Mesenchymal stem cell (in vitro differentiated cells and primary cell): ENCODE measurements around the gene RAB11FIP2.

Source experiments
- DNase-seq: peaks from one replicate; pipeline ENCODE4 v3.0.0-alpha.2; 2013
- H2AFZ ChIP-seq: one replicate; pipeline ENCODE4 v1.6.1; 2013; ENCODE audit warnings: low read depth, mild to moderate bottlenecking, control low read depth, inconsistent platforms, low read length, moderate library complexity
- H2AK5ac ChIP-seq: 2 replicates; pipeline ENCODE4 v1.6.1; 2013; ENCODE audit warnings: low read length, moderate library complexity, mild to moderate bottlenecking, inconsistent platforms; ENCODE audit not compliant: severe bottlenecking
- H2BK120ac ChIP-seq: one replicate; pipeline ENCODE4 v1.6.1; 2013; ENCODE audit warnings: low read depth, mild to moderate bottlenecking, inconsistent platforms, low read length, moderate library complexity
- H2BK12ac ChIP-seq, 2 experiments: one replicate each; pipeline ENCODE4 v1.6.1; 2013; ENCODE audit warnings: inconsistent platforms in 2 of 2, low read length in 2 of 2, mild to moderate bottlenecking in 2 of 2, moderate library complexity in 2 of 2, control low read depth in 1 of 2
- H2BK15ac ChIP-seq: one replicate; pipeline ENCODE4 v1.6.1; 2013; ENCODE audit warnings: mild to moderate bottlenecking, low read depth, inconsistent platforms; ENCODE audit not compliant: poor library complexity, severe bottlenecking
- H2BK5ac ChIP-seq: 2 replicates; pipeline ENCODE4 v1.6.1; 2013; ENCODE audit warnings: low read depth, mild to moderate bottlenecking, low read length, control low read depth, inconsistent platforms; ENCODE audit not compliant: poor library complexity, severe bottlenecking
- H3K14ac ChIP-seq, 2 experiments: one replicate each; pipeline ENCODE4 v1.6.1; 2013; ENCODE audit warnings: inconsistent platforms in 2 of 2, low read length in 2 of 2, control low read depth in 1 of 2, mild to moderate bottlenecking in 1 of 2, moderate library complexity in 1 of 2
- H3K18ac ChIP-seq, 2 experiments: one replicate each; pipeline ENCODE4 v1.6.1; 2013; ENCODE audit warnings: inconsistent platforms in 2 of 2, low read length in 2 of 2, control low read depth in 1 of 2, low read depth in 1 of 2, mild to moderate bottlenecking in 1 of 2
- H3K23ac ChIP-seq, 2 experiments: one replicate each; pipeline ENCODE4 v1.6.1; 2013; ENCODE audit warnings: inconsistent platforms in 2 of 2, low read length in 2 of 2, mild to moderate bottlenecking in 2 of 2, moderate library complexity in 2 of 2, control low read depth in 1 of 2
- H3K27ac ChIP-seq: 2 replicates; pipeline ENCODE4 v1.5.1; 2013; ENCODE audit warnings: mild to moderate bottlenecking, moderate library complexity, low read length, control low read depth, inconsistent platforms; ENCODE audit not compliant: poor library complexity, severe bottlenecking
- H3K27me3 ChIP-seq, 2 experiments: 2 replicates each; pipeline versions ENCODE4 v1.6.1 to v1.7.0; 2013; ENCODE audit warnings: low read length in 2 of 2, mild to moderate bottlenecking in 2 of 2, moderate library complexity in 2 of 2, control low read depth in 1 of 2, inconsistent platforms in 1 of 2; ENCODE audit not compliant: control insufficient read depth in 1 of 2, insufficient read depth in 1 of 2
- H3K36me3 ChIP-seq, 2 experiments: 2 replicates each; pipeline versions ENCODE4 v1.6.1 to v1.7.0; 2013; ENCODE audit warnings: low read length in 2 of 2, control low read depth in 1 of 2, inconsistent platforms in 1 of 2, low read depth in 1 of 2, mild to moderate bottlenecking in 1 of 2; ENCODE audit not compliant: insufficient read depth in 2 of 2, control insufficient read depth in 1 of 2
- H3K4ac ChIP-seq, 2 experiments: one replicate each; pipeline ENCODE4 v1.6.1; 2013; ENCODE audit warnings: inconsistent platforms in 2 of 2, low read length in 2 of 2, mild to moderate bottlenecking in 2 of 2, moderate library complexity in 2 of 2, control low read depth in 1 of 2, low read depth in 1 of 2
- H3K4me1 ChIP-seq: 2 replicates; pipeline ENCODE4 v1.6.1; 2013; ENCODE audit warnings: low read depth, low read length, control low read depth; ENCODE audit not compliant: control insufficient read depth, insufficient read depth
- H3K4me2 ChIP-seq: 2 replicates; pipeline ENCODE4 v1.6.1; 2013; ENCODE audit warnings: low read length, mild to moderate bottlenecking, inconsistent platforms; ENCODE audit not compliant: poor library complexity, severe bottlenecking
- H3K4me3 ChIP-seq, 2 experiments: 2 replicates each; pipeline versions ENCODE4 v1.5.1 to v1.7.0; 2013; ENCODE audit warnings: low read length in 2 of 2, mild to moderate bottlenecking in 2 of 2, control low read depth in 1 of 2, low read depth in 1 of 2; ENCODE audit not compliant: insufficient read depth in 1 of 2
- H3K79me1 ChIP-seq: replicated peaks from 2 replicates; pipeline ENCODE4 v1.6.1; 2013; ENCODE audit warnings: mild to moderate bottlenecking, control low read depth, low read length, inconsistent platforms; ENCODE audit not compliant: poor library complexity, severe bottlenecking
- H3K9ac ChIP-seq: 2 replicates; pipeline ENCODE4 v1.7.0; 2013; ENCODE audit warnings: mild to moderate bottlenecking, low read length, moderate library complexity
- H3K9me3 ChIP-seq: 2 replicates; pipeline ENCODE4 v1.7.0; 2013; ENCODE audit warnings: mild to moderate bottlenecking, low read length; ENCODE audit not compliant: control insufficient read depth
- H4K8ac ChIP-seq: one replicate; pipeline ENCODE4 v1.6.1; 2013; ENCODE audit warnings: inconsistent platforms, mild to moderate bottlenecking, low read length, moderate library complexity
- H4K91ac ChIP-seq: one replicate; pipeline ENCODE4 v1.6.1; 2013; ENCODE audit warnings: mild to moderate bottlenecking, low read length, inconsistent platforms
- WGBS: methylation state at CpG from one replicate; pipeline ENCODE4 v1.1.7; 2013; ENCODE audit warnings: mixed read lengths; 5-methylcytosine and 5-hydroxymethylcytosine counted together

The RAB11FIP2 gene

DNA sequence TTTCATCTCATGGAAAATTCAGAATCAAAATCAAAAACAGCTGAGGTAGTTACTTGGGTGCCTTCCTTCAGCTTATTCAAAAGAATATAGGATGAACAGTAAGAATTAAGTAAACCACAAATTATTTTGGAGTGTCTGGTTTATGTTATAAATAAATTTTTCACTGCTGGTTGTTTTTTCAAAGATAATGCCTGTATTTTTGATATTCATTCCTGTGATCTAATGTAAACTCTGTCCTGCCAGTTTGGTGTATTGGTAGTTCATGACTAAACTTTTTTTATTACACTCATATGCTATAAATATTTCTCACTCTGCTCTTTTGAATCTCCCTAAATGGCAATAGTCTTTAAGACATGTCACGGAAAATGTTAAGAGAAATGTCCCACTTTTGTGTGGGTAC lies 11.6 kb upstream of the RAB11FIP2 start:
- H3K36me3 ChIP-seq: no peaks in the 10 kb centered on the region
- H3K14ac ChIP-seq: no peak overlapping the region
- no peak overlapping the region for H2BK12ac ChIP-seq
- H3K23ac ChIP-seq: no peak overlapping the region
- no peaks in the 10 kb centered on the region for H3K79me1 ChIP-seq
- no peak overlapping the region for H3K4ac ChIP-seq
- no peak overlapping the region for H2BK120ac ChIP-seq
- H2AFZ ChIP-seq: no peak overlapping the region
- H3K27me3 ChIP-seq: no peaks in the 10 kb centered on the region
- H4K91ac ChIP-seq: no peak overlapping the region
- no peak overlapping the region for H4K8ac ChIP-seq
- no peak overlapping the region for H3K18ac ChIP-seq
- no peak overlapping the region for H2BK15ac ChIP-seq
- no peak overlapping the region for H3K9ac ChIP-seq
- H2AK5ac ChIP-seq: no peak overlapping the region
- no peak overlapping the region for H3K4me2 ChIP-seq
- no peak overlapping the region for H3K4me3 ChIP-seq
- H3K9me3 ChIP-seq: no peaks in the 10 kb centered on the region
- H3K27ac ChIP-seq: no peak overlapping the region
- DNase-seq: no peak
- no CpG with 5 or more reads among the region's 1 CpG for WGBS
- H2BK5ac ChIP-seq: no peak overlapping the region
- H3K4me1 ChIP-seq: peaks cover 1% of the 10 kb centered on the region

- Histone ChIP-seq H3K27ac (no peak overlapping the region), H3K18ac (no peak overlapping the region), H2BK15ac (no peak overlapping the region), H4K8ac (no peak overlapping the region), H3K36me3 (no peaks in the 10 kb centered on the region), H2AFZ (no peak overlapping the region), H3K23ac (no peak overlapping the region), H2BK12ac (no peak overlapping the region), H3K9ac (no peak overlapping the region), H4K91ac (no peak overlapping the region), H3K4me1 (no peaks in the 10 kb centered on the region), H3K14ac (no peak overlapping the region), H2AK5ac (no peak overlapping the region), H3K27me3 (no peaks in the 10 kb centered on the region), H2BK120ac (no peak overlapping the region), H3K79me1 (no peaks in the 10 kb centered on the region), H2BK5ac (no peak overlapping the region), H3K4ac (no peak overlapping the region), H3K4me2 (no peak overlapping the region), H3K4me3 (no peak overlapping the region), H3K9me3 (no peaks in the 10 kb centered on the region)
- DNase-seq: no peak
- WGBS: 100% methylated on average over 2 of the region's 4 CpGs
Observed at GRCh38 chr10:118057361-118057760, 10.6 kb upstream of the RAB11FIP2 start.

- Histone ChIP-seq H2BK120ac (no peak overlapping the region), H2AFZ (no peak overlapping the region), H2BK12ac (no peak overlapping the region), H3K36me3 (no peaks in the 10 kb centered on the region), H2AK5ac (no peak overlapping the region), H3K4me2 (no peak overlapping the region), H3K9ac (no peak overlapping the region), H3K27me3 (no peaks in the 10 kb centered on the region), H3K4me1 (no peaks in the 10 kb centered on the region), H3K9me3 (no peaks in the 10 kb centered on the region), H2BK5ac (no peak overlapping the region), H4K91ac (no peak overlapping the region), H3K27ac (no peak overlapping the region), H3K79me1 (no peaks in the 10 kb centered on the region), H3K4me3 (no peak overlapping the region), H2BK15ac (no peak overlapping the region), H3K4ac (no peak overlapping the region), H3K18ac (no peak overlapping the region), H3K14ac (no peak overlapping the region), H4K8ac (no peak overlapping the region), H3K23ac (no peak overlapping the region)
- WGBS: 100% methylated on average over 1 of the region's 2 CpGs
- no peak for DNase-seq
Observed at GRCh38 chr10:118054383-118054782, 7.6 kb upstream of the RAB11FIP2 start.

DNA sequence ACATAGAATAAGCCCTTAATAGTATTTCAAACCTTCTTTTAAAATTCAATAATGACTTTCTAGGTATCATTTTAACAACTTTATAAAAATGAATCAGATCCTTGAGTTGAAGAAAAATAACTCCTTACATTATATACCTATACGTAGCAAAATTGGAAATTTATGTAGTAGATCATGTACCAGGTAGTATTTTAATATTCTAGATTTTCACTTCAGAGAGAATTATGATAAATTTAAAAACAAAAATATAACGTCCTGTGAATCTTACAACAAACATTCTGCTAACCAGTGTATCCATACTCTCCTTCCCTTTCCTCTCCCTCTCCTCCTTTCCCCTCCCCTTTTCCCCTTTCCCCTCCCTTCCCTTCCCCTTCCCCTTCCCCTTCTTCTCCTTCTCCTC lies 6.1 kb upstream of the RAB11FIP2 start:
- no peak overlapping the region for H2BK15ac ChIP-seq
- H3K27me3 ChIP-seq: no peaks in the 10 kb centered on the region
- H3K79me1 ChIP-seq: no peaks in the 10 kb centered on the region
- no peak overlapping the region for H4K8ac ChIP-seq
- H2BK12ac ChIP-seq: no peak overlapping the region
- 35% methylated on average over 1 of the region's 2 CpGs for WGBS
- H2AK5ac ChIP-seq: no peak overlapping the region
- H3K36me3 ChIP-seq: no peaks in the 10 kb centered on the region
- no peak overlapping the region for H3K18ac ChIP-seq
- DNase-seq: no peak
- no peak overlapping the region for H3K9ac ChIP-seq
- H3K4me2 ChIP-seq: no peak overlapping the region
- H2AFZ ChIP-seq: no peak overlapping the region
- no peak overlapping the region for H4K91ac ChIP-seq
- no peak overlapping the region for H3K23ac ChIP-seq
- H3K27ac ChIP-seq: no peak overlapping the region
- no peak overlapping the region for H3K4ac ChIP-seq
- H3K9me3 ChIP-seq: no peaks in the 10 kb centered on the region
- H3K4me1 ChIP-seq: no peaks in the 10 kb centered on the region
- no peak overlapping the region for H2BK120ac ChIP-seq
- H3K14ac ChIP-seq: no peak overlapping the region
- H2BK5ac ChIP-seq: no peak overlapping the region
- no peak overlapping the region for H3K4me3 ChIP-seq
